ENCODE results near the gene NKX2-4. TPM values are rescaled to one million over a fixed set of nuclear protein-coding genes. Genes with fewer than 3 reads are reported as not detected.

Gene NKX2-4
- total RNA-seq, 1 donor from 2014 or later = not detected

DNA sequence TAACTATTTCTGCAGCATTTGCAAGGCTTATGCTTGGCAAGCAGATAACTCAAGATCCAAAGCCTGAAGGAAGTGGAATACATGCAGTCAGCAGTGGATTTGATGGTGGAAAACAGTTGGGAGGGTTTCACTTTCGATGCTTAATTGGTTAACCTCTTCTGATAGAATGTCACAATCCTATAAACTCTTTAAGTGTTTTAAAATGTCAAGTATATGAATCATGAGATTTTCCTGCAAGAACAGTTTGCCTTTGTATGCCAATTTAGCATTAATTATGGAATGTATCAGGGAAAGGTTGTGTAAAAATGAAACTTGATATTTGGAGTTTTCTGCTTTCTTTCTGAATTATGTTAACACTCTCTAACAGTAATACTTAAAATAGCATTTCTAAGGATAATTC, 36.6 kb downstream of the NKX2-4 start:
- no peak for TF ChIP-seq CTCF (conservative IDR thresholded peaks at IDR 0.05; ENCODE audit: low read depth, low read length)
- H3K4me3 ChIP-seq (ENCODE audit: low read depth, low read length) = no peak overlapping the region
- no peak for DNase-seq (ENCODE audit: low read depth)

GRCh38 chr20:21358737-21359136, 38.6 kb downstream of the NKX2-4 start:
- no peak for TF ChIP-seq CTCF (conservative IDR thresholded peaks at IDR 0.05; ENCODE audit: low read depth, low read length)
- no peak overlapping the region for H3K4me3 ChIP-seq (ENCODE audit: low read depth, low read length)
- no peak for DNase-seq (ENCODE audit: low read depth)

DNA sequence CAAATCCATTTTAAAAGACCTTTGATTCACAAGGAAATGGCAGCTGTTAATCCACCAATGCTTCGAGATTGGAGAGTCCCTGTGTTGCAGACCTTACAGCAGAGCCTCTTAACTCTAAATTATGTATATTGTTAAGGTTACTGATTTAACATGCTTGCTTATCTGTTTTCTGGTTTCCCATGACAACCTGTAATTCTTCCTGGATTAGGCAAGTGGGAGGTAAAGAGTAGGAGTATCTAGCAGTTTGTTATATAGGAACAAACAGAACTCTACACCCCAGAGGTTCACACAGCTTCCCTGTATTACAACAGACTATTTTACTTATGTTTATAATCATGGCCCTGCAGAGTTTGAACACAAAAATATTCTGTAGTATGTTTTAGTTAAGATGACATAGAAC, 39.5 kb downstream of the NKX2-4 start:
- no peak for TF ChIP-seq CTCF (conservative IDR thresholded peaks at IDR 0.05; ENCODE audit: low read depth, low read length)
- H3K4me3 ChIP-seq (ENCODE audit: low read depth, low read length) = no peak overlapping the region
- DNase-seq (ENCODE audit: low read depth) = no peak

DNA sequence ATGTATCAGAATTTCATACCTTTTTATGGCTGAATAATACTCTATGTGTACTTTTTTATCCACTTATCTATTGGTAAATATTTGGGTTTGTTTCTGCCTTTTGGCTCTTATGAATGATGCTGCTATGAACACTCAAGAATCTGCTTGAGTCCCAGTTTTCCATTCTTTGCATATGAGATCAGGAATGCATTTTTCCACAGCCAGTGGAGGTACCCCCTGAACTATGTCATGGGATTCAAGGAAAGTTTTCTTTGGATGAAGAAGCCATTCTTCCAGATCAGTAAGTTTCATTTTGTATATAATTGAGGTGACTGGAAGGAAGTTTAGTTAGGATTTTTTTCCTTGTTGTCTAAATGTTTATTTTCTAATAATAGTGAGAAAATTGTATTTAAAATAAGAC, 40.9 kb downstream of the NKX2-4 start:
- TF ChIP-seq CTCF (conservative IDR thresholded peaks at IDR 0.05; ENCODE audit: low read depth, low read length) = no peak
- no peak overlapping the region for H3K4me3 ChIP-seq (ENCODE audit: low read depth, low read length)
- DNase-seq (ENCODE audit: low read depth) = no peak

DNA sequence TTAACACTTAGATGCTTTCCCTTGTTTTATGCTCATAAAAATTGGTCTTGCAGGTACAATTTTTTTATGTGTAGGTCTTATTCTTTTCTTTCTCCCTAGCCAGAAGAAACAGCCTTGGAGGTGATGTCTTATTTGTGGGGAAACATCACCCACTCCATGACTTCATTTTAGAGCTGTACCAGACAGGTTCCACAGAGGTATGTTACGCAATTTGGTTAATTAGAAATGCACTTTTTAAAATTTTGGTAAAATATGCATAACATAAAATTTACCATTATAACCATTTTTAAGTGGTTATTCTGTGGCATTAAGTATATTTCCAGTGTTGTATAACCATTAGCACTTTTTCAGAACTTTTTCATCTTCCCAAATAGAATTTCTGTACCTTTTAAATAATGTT, 41.3 kb downstream of the NKX2-4 start:
- DNase-seq (ENCODE audit: low read depth) = no peak
- H3K4me3 ChIP-seq (ENCODE audit: low read depth, low read length) = no peak overlapping the region
- no peak for TF ChIP-seq CTCF (conservative IDR thresholded peaks at IDR 0.05; ENCODE audit: low read depth, low read length)

DNA sequence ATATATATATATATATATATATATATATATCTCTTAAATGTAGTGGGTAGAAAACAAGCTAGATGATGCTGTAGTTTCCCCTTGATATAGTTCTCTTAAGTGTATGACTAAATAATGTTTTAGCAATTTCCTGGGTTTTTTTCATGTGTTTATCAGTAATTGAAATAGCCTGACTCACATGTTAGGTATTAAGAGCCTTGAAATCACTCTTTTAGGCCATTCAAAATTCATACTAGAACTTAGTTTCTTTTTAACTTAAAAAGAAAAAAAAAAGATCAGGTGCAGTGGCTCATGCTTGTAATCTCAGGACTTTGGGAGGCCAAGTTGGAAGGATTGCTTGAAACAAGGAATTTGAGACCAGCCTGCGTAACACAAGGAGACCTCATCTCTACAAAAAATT, 44.1 kb downstream of the NKX2-4 start:
- no peak overlapping the region for H3K4me3 ChIP-seq (ENCODE audit: low read depth, low read length)
- no peak for DNase-seq (ENCODE audit: low read depth)
- no peak for TF ChIP-seq CTCF (conservative IDR thresholded peaks at IDR 0.05; ENCODE audit: low read depth, low read length)

GRCh38 chr20:21352703-21353102, 44.6 kb downstream of the NKX2-4 start:
- H3K4me3 ChIP-seq (ENCODE audit: low read depth, low read length) = no peak overlapping the region
- DNase-seq (ENCODE audit: low read depth) = no peak
- TF ChIP-seq CTCF (conservative IDR thresholded peaks at IDR 0.05; ENCODE audit: low read depth, low read length) = no peak

Other genes with a start within 250 kb of the NKX2-4 start
- gene XRN2, start 94.2 kb downstream of the NKX2-4 start, total RNA-seq = 92.0 and 112 TPM in 2 replicates
- gene NKX2-2, start 116.5 kb upstream of the NKX2-4 start, total RNA-seq = not detected in 2 replicates